ENCODE results near the gene ESPN.
"Not testable (repeated sequence)": the region's sequence is repeated elsewhere in the genome, so short reads cannot be mapped to it uniquely, and the experiment has no call there.

DNA sequence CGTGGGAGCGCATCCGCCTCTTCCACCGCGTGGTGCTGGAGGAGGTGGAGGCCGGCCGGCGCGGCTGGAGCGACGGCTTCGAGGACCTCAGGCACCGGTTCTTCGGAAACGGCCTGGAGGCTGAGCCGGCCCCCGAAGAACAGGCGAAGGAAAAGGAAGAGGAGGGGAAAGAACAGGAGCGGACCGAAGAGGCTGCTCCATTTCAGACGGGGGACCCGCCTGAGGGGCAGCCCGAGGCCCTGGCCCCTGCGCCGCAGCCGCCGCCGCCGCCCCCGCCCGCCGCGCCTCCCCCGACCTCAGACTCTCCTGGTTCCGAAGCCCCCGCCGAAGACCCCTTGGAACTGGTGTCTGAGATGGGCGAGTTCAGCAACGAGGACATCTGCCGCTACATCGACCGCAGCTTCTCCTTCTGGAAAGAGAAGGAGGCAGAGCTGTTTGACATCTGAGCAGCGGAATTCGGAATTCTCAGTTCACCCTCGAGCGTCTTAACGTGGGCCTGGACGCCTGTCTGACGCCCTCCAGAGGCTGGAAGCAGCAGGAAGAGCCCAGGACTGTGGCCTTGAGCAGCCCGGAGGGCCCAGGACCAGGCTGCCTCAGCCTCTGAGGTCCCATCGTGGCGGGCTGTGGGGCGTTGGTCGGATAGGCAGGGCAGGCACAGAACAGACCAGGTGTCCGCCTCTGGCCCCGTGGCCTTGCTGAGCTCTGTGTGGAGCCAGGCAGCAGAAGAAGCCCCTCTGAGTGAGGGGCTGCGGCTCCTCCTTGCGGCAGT lies 31.4 kb downstream of the ESPN start:
- TF ChIP-seq CTCF, POLR2A (IDR thresholded peaks at IDR 0.05): not testable (repeated sequence)

All from adrenal gland (tissue), 5 donors.